Pancreas (tissue), 10 donors: ENCODE results near the gene MCTP1. TPM values are rescaled to one million over a fixed set of nuclear protein-coding genes. Genes with fewer than 3 reads are reported as not detected.
A peak's percentile ranks its signal among the peaks of the same experiment; 100 is the strongest.

ENCODE experiments used
- ATAC-seq, 4 donors: fragments of 200-7000 bp; cut with Tn5 transposase; one replicate each; pipeline versions ENCODE4 v1.8.0 to v1.9.1; 2020; ENCODE audit warnings: mild to moderate bottlenecking in 4 of 4, moderate library complexity in 4 of 4
- DNase-seq, 6 donors: peaks; one replicate each; pipeline ENCODE4 v3.0.0-alpha.2; 2020
- FAIRE-seq: peaks from 2 replicates; lab custom pipeline; 2012; peaks lifted over from hg19 to GRCh38; lab: Jason Lieb, UNC
- H3K27ac ChIP-seq, 4 donors: fragments of 200-600 bp; sonication (generic); 1 replicate in 3 of 4; 2 replicates in 1 of 4; pipeline versions ENCODE4 v1.5.0 to v1.8.0; 2020
- H3K27me3 ChIP-seq, 4 donors: fragments of 200-600 bp; one replicate each; pipeline ENCODE4 v1.8.0; 2021
- H3K36me3 ChIP-seq, 3 donors: fragments of 200-600 bp; sonication (generic) in 1 of 3; one replicate each; pipeline versions ENCODE4 v1.5.0 to v1.8.0; 2020 to 2021
- H3K4me1 ChIP-seq, 3 donors: fragments of 200-600 bp; one replicate each; pipeline ENCODE4 v1.8.0; 2021
- H3K4me3 ChIP-seq, 4 donors: fragments of 200-600 bp; sonication (generic) in 2 of 4; one replicate each; pipeline versions ENCODE4 v1.5.0 to v1.8.0; 2020 to 2021
- H3K9me3 ChIP-seq, 4 donors: fragments of 200-600 bp; one replicate each; pipeline ENCODE4 v1.8.0; 2021
- WGBS, 2 donors: extraction: QIAGEN DNeasy Blood & Tissue Kit; methylation state at CpG; one replicate each; pipeline ENCODE4 v1.1.7; 2013; 5-methylcytosine and 5-hydroxymethylcytosine counted together
- intact Hi-C, 3 donors: fragments of 100-400 bp; cut with DNase I; formaldehyde crosslinking; loops; one replicate each; pipeline versions ENCODE4 v1.11.1 to v1.14.2; 2022
- polyA plus RNA-seq, 2 donors: library from polyadenylated mRNA; stranded (reverse); fragments of 200-250 nt; gene quantifications; one replicate each; pipeline ENCODE4 v1.2.3, GENCODE V29; 2013
- total RNA-seq, 6 donors: library from RNA; stranded (reverse); fragmentation: NEBNext Ultra II Directional in 4 of 6; extraction: Animal tissue kit (Norgen Biotek cat#: 25700) in 4 of 6; gene quantifications; one replicate each; pipeline versions ENCODE4 v1.2.1 to v1.2.4, GENCODE V29; 2021 to 2023
- TF ChIP-seq, protein P1 (sequence below), 4 donors: fragments of 200-600 bp; sonication (generic) in 3 of 4; IDR thresholded peaks; one replicate each; pipeline versions ENCODE4 v1.5.0 to v1.8.0; 2021; ENCODE audit warnings: antibody characterized with exemption in 4 of 4
- donor health status: healthy with polysubstance abuse.
- donor health status: DM: no; HTN: no; CAD: no; lungs with moderate emphysema.
- donor health status: DM: no; HTN: no; CAD: no.
- donor health status: control.
- donor health status: control.
- donor health status: Bipolar disorder and iron deficiency.
- donor health status: DM: yes; HTN: yes; CAD: no.
- donor health status: DM: no; HTN: no; CAD: no.
- donor health status: DM: no; HTN: no; CAD: no.
- donor health status: DM: yes; HTN: yes; CAD: no.

The MCTP1 gene
- total and polyA plus RNA-seq, 8 donors: 0.80 to 8.1 (median 2.2) TPM

GRCh38 chr5:94689908-94690307 lies 595.0 kb downstream of the MCTP1 start:
- DNase-seq: no peak
- H3K4me3 ChIP-seq: no peak overlapping the region
- no peaks in the 10 kb centered on the region for H3K4me1 ChIP-seq
- H3K9me3 ChIP-seq: no peaks in the 10 kb centered on the region
- TF ChIP-seq, protein P1, sequence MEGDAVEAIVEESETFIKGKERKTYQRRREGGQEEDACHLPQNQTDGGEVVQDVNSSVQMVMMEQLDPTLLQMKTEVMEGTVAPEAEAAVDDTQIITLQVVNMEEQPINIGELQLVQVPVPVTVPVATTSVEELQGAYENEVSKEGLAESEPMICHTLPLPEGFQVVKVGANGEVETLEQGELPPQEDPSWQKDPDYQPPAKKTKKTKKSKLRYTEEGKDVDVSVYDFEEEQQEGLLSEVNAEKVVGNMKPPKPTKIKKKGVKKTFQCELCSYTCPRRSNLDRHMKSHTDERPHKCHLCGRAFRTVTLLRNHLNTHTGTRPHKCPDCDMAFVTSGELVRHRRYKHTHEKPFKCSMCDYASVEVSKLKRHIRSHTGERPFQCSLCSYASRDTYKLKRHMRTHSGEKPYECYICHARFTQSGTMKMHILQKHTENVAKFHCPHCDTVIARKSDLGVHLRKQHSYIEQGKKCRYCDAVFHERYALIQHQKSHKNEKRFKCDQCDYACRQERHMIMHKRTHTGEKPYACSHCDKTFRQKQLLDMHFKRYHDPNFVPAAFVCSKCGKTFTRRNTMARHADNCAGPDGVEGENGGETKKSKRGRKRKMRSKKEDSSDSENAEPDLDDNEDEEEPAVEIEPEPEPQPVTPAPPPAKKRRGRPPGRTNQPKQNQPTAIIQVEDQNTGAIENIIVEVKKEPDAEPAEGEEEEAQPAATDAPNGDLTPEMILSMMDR (IDR thresholded peaks at IDR 0.05): no peak
- H3K36me3 ChIP-seq: no peaks in the 10 kb centered on the region
- intact Hi-C loops: no loop called here
- no peak overlapping the region for H3K27ac ChIP-seq
- FAIRE-seq: no peak
- no peak for ATAC-seq
- no peaks in the 10 kb centered on the region for H3K27me3 ChIP-seq

DNA sequence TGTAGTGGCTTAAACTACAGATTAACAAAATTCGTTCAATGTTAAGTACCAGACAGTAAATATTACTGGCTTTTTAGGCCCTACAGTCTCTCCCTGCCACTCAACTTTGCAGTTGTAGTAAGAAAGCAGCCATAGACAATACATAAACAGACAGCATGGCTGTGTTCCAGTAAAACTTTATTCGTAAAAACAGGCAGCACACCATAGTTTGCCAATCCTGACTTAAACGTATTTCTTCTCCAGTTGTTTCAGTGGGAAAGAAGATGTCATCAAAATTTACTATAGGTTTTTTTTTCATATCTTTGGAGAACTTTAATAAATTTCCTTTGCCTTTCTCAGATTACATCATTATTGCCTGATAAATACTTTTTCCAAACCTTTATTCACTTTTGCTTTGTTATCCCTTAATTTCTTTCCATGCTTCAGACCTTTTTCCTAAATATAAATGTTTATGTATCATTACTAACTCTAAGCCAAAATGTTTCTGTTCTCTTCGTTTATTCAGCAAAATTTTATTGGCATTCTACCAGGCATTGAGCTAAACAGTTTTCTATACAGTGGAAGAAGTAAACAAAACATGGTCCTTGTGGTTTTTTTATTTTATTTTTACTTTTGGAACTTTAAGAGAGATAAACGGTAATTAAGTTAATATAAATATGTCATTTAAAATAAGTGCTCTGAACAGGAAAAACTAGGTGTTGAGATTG lies 601.9 kb downstream of the MCTP1 start:
- FAIRE-seq (peak; percentile 26), ATAC-seq (no peak), DNase-seq (no peak)
- TF ChIP-seq, protein P1 (IDR thresholded peaks at IDR 0.05): no peak
- H3K36me3 ChIP-seq: no peaks in the 10 kb centered on the region
- H3K27ac ChIP-seq: no peak overlapping the region
- intact Hi-C loops: no loop called here
- 79 to 86% methylated on average over 5 of the region's 5 CpGs for WGBS, 2 donors
- H3K9me3 ChIP-seq: no peaks in the 10 kb centered on the region
- no peaks in the 10 kb centered on the region for H3K27me3 ChIP-seq
- no peak overlapping the region for H3K4me3 ChIP-seq
- H3K4me1 ChIP-seq: no peaks in the 10 kb centered on the region

GRCh38 chr5:94675965-94676618 lies 608.8 kb downstream of the MCTP1 start:
- Histone ChIP-seq H3K4me3 (no peak overlapping the region), H3K27ac (no peak overlapping the region), H3K27me3 (no peaks in the 10 kb centered on the region), H3K9me3 (no peaks in the 10 kb centered on the region), H3K4me1 (peaks cover 0 to 3% (median 0%) of the 10 kb centered on the region in 3 donors), H3K36me3 (no peaks in the 10 kb centered on the region)
- no peak for ATAC-seq
- no peak for DNase-seq
- WGBS, 2 donors: 92 to 95% methylated on average over 4 of the region's 4 CpGs
- intact Hi-C loops: no loop called here
- no peak for FAIRE-seq
- TF ChIP-seq, protein P1 (IDR thresholded peaks at IDR 0.05): no peak

DNA sequence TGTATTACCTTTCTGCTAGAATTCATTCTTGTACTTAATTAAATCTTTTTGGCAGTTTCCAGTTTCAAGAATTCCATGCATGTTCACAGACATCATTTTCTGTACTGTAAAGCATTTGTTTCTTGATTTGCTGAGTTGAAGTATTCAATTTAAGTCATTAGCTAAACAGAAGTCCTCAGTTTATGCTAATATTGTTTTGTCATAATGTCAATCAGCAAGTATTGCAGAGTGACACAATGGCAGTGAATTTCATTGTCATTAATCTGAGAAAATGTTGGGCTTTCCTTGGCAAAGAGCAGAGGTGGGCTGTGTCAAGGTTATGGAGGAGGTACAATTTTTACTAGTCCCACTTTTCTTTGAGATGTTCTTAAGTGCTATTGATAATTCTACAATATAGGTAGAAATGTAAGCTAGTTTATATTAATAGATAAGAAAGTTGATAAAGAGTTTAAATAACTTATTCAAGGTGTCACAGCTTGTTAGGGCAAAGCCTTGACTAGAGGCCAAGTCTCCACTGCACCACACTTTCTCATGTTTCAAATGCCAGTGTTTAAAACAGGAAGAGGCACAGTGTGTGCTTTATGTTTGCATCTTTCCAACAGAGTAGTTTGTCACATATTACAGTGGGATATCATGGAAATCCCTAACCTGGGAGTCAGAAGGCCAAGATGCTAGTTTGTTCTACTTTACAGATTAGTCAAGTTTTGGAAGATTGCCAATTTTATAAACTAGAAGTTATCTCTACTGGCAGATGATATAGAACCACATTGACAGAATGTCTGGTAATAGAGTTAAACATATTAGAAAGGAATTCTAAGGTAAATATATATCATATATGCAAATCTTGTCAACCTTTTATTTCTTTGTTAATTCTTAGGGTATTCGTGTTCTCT lies 610.2 kb downstream of the MCTP1 start:
- no peak for ATAC-seq
- no peak for FAIRE-seq
- DNase-seq: no peak
- H3K27me3 ChIP-seq: no peaks in the 10 kb centered on the region
- no peaks in the 10 kb centered on the region for H3K36me3 ChIP-seq
- intact Hi-C loops: no loop called here
- peaks cover 0 to 3% (median 0%) of the 10 kb centered on the region in 3 donors for H3K4me1 ChIP-seq
- H3K4me3 ChIP-seq: no peak overlapping the region
- 91 to 100% methylated on average over 1 of the region's 1 CpG for WGBS, 2 donors
- H3K27ac ChIP-seq: no peak overlapping the region
- TF ChIP-seq, protein P1 (IDR thresholded peaks at IDR 0.05): no peak
- H3K9me3 ChIP-seq: no peaks in the 10 kb centered on the region
